H1 (cell line): Measurements from ENCODE around the gene TMEM38A. TPM values are rescaled to one million over a fixed set of nuclear protein-coding genes. Genes with fewer than 3 reads are reported as not detected.

Source experiments
- ATF2 ChIP-seq: IDR thresholded peaks from 2 replicates; pipeline ENCODE4 v1.6.1; 2012; ENCODE audit warnings: low read length, inconsistent platforms
- ATF3 ChIP-seq: IDR thresholded peaks from 2 replicates; pipeline ENCODE4 v1.6.1; 2011; ENCODE audit warnings: low read depth, mild to moderate bottlenecking, low read length; ENCODE audit not compliant: insufficient read depth
- EGR1 ChIP-seq: IDR thresholded peaks from 2 replicates; pipeline ENCODE4 v1.6.1; 2011; ENCODE audit warnings: low read depth, low read length, borderline replicate concordance
- EP300 ChIP-seq, 2 experiments: IDR thresholded peaks; 1 replicate in 1 of 2; 2 replicates in 1 of 2; pipeline ENCODE4 v1.6.1; 2011 to 2012; ENCODE audit warnings: low read depth in 2 of 2, low read length in 2 of 2, mild to moderate bottlenecking in 2 of 2, borderline replicate concordance in 1 of 2, inconsistent platforms in 1 of 2, moderate library complexity in 1 of 2
- FOSL1 ChIP-seq: IDR thresholded peaks from 2 replicates; pipeline ENCODE4 v1.6.1; 2011; ENCODE audit warnings: mild to moderate bottlenecking, low read depth, low read length, moderate library complexity; ENCODE audit not compliant: insufficient read depth
- KDM1A ChIP-seq: fragments of 200-600, 300-600 bp; sonication (generic); IDR thresholded peaks from 2 replicates; pipeline ENCODE4 v1.7.1; 2016; ENCODE audit warnings: mild to moderate bottlenecking, low read length, borderline replicate concordance
- TAF7 ChIP-seq: optimal IDR thresholded peaks from 2 replicates; pipeline ENCODE3; 2011; ENCODE audit warnings: low read depth, mild to moderate bottlenecking, inconsistent platforms, low read length, moderate library complexity, borderline replicate concordance
- polyA plus RNA-seq, 7 experiments: library from polyadenylated mRNA; depleted of rRNA in 3 of 7; stranded (reverse) in 5 of 7; unstranded in 2 of 7; fragments of >200 nt in 5 of 7; fragments of 200-250 nt in 2 of 7; gene quantifications; 1 replicate in 5 of 7; 2 replicates in 1 of 7; 4 replicates in 1 of 7; pipeline versions ENCODE4 v1.2.1 to v1.2.3, GENCODE V29; 2011 to 2013; ENCODE audit warnings: missing spikeins in 2 of 7, mixed read lengths in 2 of 7
- total RNA-seq: library from RNA; stranded (reverse); fragmentation: NEBNext Ultra II Directional; extraction: Animal tissue kit (Norgen Biotek cat#: 25700); gene quantifications from 2 replicates; pipeline ENCODE4 v1.2.1, GENCODE V29; 2021

Gene TMEM38A
- total and polyA plus RNA-seq, 2 of the 8 experiments (the other 6 are each of a cell fraction or from before 2014, with no cell fraction given) = 8.9 to 9.2 TPM

GRCh38 chr19:16621165-16621800 is 39.7 kb upstream of the TMEM38A start (continued):
- no peak for TF ChIP-seq EGR1
- TF ChIP-seq TAF7 = no peak
- TF ChIP-seq KDM1A = no peak
- TF ChIP-seq EP300 (IDR thresholded peaks at IDR 0.05; ENCODE audit: borderline replicate concordance in 1 of 2, low read depth in 2 of 2, low read length in 2 of 2) = no peak
- no peak for TF ChIP-seq ATF3
- TF ChIP-seq FOSL1 = no peak
- TF ChIP-seq ATF2 = no peak
